GM18505 (cell line): ENCODE data around the gene TBC1D14.

Experiments used
- ATAC-seq: cut with Tn5 transposase; IDR thresholded peaks from one replicate; pipeline ENCODE4 v1.9.1; 2021; ENCODE audit not compliant: unreplicated experiment
- POLR2A ChIP-seq: IDR thresholded peaks from 4 replicates; pipeline ENCODE4 v1.6.1; 2011; ENCODE audit warnings: borderline replicate concordance; ENCODE audit not compliant: insufficient read depth, insufficient read length; ENCODE audit errors: extremely low read depth

TBC1D14 gene

DNA sequence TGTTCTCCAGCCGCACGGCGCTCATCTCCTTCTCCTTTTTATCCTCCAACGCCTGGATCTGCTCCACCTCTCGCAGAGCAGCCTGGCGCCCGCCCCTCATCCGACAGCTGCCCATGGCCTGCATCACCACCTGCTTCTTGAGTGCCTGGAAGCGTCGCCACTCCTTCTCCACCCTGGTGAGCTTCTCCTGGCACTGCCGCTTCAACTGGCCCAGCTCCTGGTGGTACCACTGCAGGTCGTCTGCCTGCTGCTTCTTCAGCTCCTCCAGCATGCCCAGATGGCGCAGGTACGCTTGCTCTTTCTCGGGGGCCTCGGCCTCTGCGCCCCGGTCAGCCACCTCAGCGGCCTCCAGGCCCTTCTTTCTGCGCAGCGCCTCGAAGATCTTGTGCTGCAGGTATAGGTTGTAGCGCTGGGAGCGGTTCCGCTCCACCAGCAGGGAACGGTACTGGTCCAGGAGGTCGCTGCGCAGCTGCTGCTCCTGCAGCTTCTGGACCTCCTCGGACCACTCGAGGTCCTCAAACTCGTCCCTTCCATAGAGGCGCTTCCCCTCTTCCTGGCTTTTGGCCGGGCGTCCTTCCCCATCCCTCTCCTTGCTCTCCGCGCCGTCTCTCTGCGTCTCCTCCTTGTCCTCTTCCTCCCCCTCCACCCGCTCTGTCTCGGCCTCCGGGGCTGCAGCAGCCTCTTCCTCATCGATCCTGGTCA is 132.3 kb downstream of the TBC1D14 start:
- ATAC-seq, result no peak
- TF ChIP-seq POLR2A, result no peak

DNA sequence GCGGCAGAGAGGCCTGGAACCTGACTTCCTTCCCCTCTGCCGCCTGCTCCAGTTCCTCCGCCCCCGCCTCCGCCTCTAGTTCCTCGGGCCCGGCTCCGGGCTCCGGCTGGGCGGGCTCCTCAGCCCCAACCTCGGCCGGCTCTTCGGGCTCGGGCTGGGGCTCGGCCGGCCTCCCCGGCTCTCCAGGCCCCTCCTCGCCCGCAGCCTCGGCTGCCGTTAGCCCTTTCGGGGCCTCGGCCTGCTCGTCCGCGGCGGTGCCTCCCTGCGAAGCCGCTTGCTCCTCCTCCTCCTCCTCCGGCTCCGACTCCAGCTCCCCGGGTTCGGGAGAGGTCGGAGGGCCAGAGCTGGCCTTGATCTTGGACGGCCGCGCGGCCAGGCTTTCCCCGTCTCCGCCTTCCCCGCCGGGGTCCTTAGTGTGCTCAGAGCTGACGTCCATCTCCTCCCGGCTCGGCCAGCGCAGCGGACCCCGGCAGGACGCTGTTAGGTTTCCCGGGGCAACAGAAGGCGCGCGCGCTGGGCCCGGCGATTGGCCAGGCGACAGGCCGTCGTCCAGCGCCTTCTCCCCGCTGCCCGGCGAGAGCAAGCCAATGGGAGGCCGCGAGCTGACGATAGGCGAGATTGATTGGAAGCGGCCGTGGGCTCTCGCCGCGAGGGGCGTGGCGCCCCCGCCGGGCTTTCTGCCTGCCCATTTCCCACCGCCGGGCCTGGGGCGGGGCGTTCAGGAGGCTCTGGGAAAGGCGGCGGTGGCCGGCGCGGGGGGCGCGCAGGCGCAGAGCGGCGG is 133.1 kb downstream of the TBC1D14 start:
- ATAC-seq, result peak; percentile 78
- no peak for TF ChIP-seq POLR2A

DNA sequence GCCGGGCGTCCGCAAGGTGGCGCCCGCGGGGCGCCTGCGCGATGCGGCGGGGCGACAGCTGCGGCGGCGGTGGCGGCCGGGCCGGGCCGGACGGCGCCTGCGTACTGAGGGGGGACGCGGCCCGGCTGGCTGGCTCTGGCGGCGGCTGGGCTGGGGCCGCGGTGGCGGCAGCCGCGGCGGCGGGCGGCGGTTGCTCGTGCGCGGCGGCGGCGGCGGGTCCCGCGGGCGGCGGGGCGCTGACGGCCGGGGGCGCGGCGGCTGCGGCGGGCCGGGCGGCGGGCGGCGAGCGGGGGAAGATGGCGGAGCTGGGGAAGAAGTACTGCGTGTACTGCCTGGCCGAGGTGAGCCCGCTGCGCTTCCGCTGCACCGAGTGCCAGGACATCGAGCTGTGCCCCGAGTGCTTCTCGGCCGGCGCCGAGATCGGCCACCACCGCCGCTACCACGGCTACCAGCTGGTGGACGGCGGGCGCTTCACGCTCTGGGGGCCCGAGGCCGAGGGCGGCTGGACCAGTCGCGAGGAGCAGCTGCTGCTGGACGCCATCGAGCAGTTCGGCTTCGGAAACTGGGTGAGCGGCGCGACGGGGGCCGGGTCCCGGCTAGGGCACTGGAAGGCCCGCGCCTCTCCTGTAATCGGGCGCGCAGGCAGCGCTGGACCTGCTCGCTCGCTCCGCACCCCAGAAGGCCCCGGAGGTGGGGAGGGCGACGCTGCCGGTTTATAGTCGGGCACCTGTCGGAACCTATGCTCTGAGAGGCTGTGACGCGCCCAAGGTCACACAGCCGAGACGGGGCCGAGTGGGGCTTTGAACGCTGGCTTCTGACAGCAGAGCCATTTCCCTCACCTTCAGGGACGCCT is 133.9 kb downstream of the TBC1D14 start, which contains the start of gene TADA2B:
Gene TADA2B (plus strand): TSS at position 89 of the 853 bp plus-strand sequence. CDS start 208 bp downstream, at position 297.
- peak; percentile 60 for TF ChIP-seq POLR2A
- peak; percentile 12 for ATAC-seq

DNA sequence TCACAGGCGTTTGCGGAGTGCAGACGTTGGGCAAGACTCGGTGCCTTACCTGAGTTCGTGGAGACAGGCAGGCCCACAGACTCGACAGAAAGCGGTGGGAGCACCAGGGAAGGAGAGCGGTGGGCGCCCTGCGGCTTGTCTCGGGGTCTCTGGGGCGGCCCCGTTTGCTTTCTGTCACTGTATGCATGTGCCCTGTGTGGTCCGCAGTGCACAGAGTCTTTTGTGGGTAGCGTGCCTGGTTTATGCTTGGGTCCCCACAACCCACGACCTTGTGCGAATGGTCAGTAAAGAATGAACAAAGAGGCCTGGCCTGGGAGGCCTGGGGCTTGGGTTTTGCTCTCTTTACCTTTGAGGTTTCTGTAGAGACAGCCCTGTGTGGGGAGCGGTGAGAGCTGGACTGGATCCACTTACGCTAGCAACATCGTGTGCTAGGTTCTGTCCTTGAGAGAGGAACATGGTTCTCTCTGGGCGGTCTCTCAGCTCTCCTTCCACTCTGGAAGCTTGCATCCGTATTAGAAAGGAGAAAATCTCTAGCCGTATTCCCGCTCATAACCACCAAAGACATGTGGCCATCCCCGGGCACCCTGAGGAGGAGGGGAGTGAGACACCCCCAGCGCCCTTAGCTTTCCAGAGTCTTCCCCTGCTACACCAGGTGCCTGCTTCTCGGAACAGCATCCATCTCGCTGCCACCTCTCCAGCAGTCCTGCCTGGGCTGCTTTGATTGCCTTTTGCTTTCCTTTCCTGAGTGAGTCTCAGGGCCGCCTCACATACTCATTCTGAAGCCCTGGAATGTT is 134.7 kb downstream of the TBC1D14 start:
- no peak for ATAC-seq
- no peak for TF ChIP-seq POLR2A

DNA sequence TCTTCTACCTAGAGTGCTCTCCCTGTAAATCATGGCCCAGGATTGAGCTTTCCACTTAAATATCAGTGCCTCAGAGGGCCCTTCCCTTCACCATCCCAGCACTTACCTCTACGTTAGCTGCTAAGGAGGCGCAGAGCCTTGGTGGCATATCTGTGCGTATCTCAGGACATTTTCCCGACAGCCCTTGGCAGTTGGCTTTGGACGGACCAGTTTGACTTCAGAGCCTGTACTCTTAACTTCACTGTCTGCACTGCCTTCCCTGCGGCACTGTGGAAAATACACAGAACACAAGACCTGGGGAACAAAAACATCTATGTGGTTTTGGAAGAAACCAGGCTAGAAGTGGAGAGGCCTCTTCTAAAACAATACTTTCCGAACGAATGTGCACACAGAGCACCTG is 135.9 kb downstream of the TBC1D14 start:
- TF ChIP-seq POLR2A, result no peak
- ATAC-seq, result no peak

DNA sequence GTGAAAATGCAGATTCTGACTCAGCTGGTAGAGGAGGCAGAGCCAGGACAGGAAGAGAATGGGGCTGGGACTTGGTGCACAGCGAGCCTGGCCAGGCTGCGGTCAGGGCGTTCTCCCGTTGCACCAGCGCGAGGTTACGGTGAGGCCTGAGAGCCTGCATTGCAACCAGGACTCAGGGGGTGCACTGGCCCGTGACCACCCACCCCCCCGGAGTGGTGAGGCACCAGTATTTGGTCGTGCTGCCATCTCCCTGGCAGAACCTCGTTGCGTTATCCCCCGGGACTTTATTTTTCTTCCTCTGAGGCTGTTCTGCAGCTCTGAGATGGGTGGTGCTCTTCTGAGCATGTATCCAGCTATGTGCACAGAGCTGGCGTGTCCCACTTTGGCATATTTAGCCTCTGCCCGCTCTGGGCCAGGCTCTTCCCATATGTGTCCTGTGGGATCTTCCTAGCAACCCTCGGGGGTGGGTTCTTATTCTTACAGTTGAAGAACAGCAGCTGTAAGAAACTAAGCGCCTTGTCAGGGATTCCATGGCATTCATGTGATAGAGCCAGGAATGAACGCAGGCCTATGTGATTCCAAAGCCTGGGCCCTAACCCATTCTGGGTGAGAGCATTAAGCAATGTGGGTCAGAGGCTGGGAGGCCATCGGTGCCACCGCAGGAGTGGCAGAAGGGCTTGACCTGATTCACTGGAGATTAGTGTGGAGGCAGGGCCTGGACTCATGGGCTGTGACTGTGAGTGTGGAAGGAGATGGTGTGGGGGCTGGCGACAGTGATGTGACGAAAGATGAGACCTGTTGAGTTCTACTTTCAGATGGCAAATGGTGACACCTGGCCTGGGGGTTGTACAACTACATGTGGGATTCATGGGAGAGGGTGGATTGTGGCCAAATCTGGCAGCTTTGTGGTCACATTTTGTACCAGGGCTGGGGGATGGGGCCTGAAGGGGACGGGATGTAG is 136.6 kb downstream of the TBC1D14 start:
- TF ChIP-seq POLR2A, result no peak
- no peak for ATAC-seq

DNA sequence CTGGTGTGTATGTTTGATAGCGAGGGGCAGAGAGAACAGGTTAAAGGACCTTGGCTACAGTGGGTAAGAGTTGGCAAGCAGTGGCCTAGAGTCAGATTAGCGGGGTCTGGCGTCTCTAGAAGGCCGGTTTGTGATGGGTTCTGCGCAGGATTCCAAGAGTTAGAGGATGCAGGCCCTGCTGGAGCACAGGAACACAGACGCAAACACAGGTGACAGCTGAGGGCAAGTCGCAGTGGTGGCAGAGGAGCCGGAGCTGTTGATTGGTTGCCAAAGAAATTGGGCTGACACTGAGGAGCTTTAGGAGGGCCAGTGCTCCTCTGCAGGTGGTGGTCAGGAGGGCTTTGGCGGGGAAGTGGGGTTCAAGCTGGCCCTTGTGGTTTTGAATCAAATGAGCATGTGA is 137.3 kb downstream of the TBC1D14 start:
- no peak for ATAC-seq
- no peak for TF ChIP-seq POLR2A

DNA sequence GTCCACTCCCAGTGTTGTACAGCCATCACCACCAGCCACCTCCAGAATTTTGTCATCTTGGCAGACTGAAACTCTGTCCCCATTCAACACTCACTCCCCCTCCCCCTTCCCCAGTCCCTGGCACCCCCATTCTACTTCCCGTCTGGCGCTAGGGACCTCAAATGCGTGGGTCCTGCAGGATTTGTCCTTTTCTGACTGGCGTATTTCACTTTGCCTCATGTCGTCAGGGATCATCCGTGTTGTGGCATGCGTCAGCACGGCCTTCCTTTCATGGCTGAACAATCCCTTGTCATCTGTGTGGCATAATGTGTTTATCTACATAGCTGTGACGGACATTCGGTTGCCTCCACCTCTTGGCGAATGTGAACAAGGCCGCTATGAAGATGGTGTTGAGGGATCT is 139.0 kb downstream of the TBC1D14 start:
- TF ChIP-seq POLR2A, result no peak
- no peak for ATAC-seq

DNA sequence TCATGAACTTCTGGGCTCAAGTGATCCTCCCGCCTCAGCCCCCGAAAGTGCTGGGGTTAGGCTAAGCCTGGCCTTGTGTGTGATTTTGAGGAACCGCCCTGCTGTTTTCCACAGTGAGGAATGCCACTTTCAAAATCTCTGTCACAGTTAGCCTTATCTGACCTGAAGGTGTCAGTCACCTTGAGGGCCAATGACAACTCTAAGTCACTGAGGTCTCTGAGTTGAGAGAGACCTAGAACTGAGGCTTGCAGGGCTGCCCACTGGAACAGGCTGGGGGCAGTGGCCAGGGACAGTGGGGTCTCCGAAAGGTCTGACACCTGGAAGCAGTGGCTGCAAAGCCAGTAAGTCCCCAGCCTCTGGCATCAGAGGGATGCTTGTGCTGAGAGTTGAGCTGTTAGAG is 139.7 kb downstream of the TBC1D14 start:
- TF ChIP-seq POLR2A, result no peak
- no peak for ATAC-seq

DNA sequence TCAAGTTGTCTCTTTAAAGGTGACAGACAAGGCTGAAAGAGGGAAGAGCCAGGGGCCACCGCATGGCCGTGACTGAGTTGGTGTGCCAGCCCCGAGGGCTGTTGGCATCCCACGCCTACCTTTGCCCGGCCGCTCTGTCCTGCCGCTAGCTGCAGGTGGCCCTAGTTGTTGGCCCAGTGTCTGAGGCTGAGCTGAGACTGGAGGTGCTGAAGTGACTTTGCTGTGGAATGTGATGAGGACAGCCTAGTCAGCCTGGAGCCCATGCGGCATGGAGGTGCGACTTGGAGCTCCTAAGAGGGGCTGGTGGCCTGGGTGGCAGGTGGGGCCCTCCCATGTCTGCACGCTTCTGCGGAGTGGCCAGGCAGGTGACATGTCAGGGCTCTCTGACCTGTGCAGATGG is 140.1 kb downstream of the TBC1D14 start:
- no peak for TF ChIP-seq POLR2A
- no peak for ATAC-seq

DNA sequence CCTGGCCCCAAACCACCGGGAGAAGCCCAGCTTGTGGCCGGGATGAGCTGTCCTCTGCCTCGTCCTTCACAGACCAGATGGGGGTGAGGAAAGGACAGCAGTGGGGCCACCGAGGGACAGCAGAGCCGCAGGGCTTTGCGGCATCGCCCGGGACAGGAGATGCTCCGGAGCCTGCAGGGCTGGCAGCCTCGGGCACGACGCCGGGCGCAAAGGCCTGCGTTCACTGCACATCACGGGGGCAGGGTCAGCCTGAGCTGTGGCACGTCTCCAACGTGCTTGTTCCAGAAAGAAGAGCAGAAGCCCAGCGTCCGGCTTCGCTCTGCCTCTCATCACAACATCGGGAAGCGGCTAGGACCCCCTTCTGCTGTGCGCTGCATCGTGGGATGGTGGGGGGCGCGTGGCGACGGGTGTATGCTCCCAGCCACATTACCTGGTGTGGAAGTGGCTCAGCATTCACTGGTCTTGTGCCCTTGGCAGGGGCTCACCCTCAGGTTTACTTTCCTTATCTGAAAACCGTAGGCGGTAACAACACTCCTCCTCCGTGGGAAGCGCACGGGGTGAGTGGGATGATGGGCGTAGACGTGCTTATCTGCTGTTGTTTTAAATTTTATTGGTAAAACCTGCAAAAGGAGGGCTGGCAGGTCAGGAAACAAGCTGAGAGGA is 141.0 kb downstream of the TBC1D14 start:
- ATAC-seq, result no peak
- no peak for TF ChIP-seq POLR2A
